ENCODE data around the gene GNB3.
"Not testable (repeated sequence)": the region's sequence is repeated elsewhere in the genome, so short reads cannot be mapped to it uniquely, and the experiment has no call there.

GNB3 gene

GRCh38 chr12:6883683-6884082 is 43.0 kb downstream of the GNB3 start:
- DNase-seq (ENCODE audit: low spot score): no peak

GRCh38 chr12:6884539-6884938 is 43.8 kb downstream of the GNB3 start:
- no peak for DNase-seq (ENCODE audit: low spot score)

- not testable (repeated sequence) for DNase-seq (ENCODE audit: low spot score)
Observed at GRCh38 chr12:6886206-6886999, 45.7 kb downstream of the GNB3 start.

GRCh38 chr12:6887460-6887859 is 46.7 kb downstream of the GNB3 start:
- no peak for DNase-seq (ENCODE audit: low spot score)

- no peak for DNase-seq (ENCODE audit: low spot score)
Observed at GRCh38 chr12:6888360-6888759, 47.6 kb downstream of the GNB3 start.

- not testable (repeated sequence) for DNase-seq (ENCODE audit: low spot score)
Observed at GRCh38 chr12:6888794-6889193, 48.1 kb downstream of the GNB3 start.

GRCh38 chr12:6889775-6890573 is 49.2 kb downstream of the GNB3 start:
- DNase-seq (ENCODE audit: low spot score): not testable (repeated sequence)

- DNase-seq (ENCODE audit: low spot score): peak; percentile 96
Observed at GRCh38 chr12:6890789-6891645, 50.3 kb downstream of the GNB3 start.

GRCh38 chr12:6891646-6892001 is 50.9 kb downstream of the GNB3 start:
- DNase-seq (ENCODE audit: low spot score): no peak

GRCh38 chr12:6892683-6893082 is 52.0 kb downstream of the GNB3 start:
- DNase-seq (ENCODE audit: low spot score): not testable (repeated sequence)

- DNase-seq (ENCODE audit: low spot score): no peak
Observed at GRCh38 chr12:6894321-6894720, 53.6 kb downstream of the GNB3 start.

Data from kidney capillary endothelial cell (primary cell).